Stimulated activated CD4-positive, alpha-beta T cell treated with anti-CD3 and anti-CD28 coated beads, Interleukin-12 subunit alpha, Interleukin-12 subunit beta, amount 100 ng/mL, for 48 hours (primary cell): ENCODE data around the gene LRRFIP1.
"Not testable (repeated sequence)": the region's sequence is repeated elsewhere in the genome, so short reads cannot be mapped to it uniquely, and the experiment has no call there.

ENCODE experiments used
- DNase-seq, 3 donors: peaks; one replicate each; pipeline ENCODE4 v3.0.0-alpha.2; 2020; ENCODE audit warnings: low read depth in 2 of 3, low spot score in 1 of 3

LRRFIP1 gene

DNA sequence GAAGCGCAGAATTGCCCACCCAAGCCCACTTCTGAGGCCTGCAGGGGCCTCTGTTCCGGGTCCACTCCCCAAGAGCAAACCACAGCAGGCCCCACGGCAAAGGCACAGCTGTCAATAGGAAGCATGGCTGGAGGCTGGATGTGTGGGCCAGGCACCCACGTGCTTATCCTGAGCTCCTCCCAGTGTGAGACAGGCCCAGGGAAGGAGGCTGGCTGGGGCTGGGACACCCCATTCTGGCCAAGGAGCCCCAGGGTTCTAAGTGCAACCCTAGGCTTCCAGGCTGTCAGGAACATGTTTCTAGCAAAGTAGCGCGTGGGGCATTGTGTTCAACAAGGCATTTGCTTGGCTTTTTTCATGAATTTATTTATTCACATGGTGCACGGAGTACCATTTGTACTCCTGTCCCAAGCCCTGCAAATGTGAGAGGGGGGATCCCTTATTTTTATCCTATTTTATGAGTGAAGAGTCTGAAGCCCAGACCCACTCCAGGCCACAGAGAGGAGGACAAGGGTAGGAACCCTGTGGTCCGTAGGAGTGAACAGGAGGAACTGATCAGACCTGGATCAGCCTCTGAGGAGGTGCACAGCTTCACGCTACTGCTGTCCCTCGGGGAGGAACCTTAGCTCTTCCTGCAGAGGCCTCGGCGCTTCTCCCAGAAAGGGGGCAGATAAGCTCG lies 30.7 kb upstream of the LRRFIP1 start:
- DNase-seq, result no peak

DNA sequence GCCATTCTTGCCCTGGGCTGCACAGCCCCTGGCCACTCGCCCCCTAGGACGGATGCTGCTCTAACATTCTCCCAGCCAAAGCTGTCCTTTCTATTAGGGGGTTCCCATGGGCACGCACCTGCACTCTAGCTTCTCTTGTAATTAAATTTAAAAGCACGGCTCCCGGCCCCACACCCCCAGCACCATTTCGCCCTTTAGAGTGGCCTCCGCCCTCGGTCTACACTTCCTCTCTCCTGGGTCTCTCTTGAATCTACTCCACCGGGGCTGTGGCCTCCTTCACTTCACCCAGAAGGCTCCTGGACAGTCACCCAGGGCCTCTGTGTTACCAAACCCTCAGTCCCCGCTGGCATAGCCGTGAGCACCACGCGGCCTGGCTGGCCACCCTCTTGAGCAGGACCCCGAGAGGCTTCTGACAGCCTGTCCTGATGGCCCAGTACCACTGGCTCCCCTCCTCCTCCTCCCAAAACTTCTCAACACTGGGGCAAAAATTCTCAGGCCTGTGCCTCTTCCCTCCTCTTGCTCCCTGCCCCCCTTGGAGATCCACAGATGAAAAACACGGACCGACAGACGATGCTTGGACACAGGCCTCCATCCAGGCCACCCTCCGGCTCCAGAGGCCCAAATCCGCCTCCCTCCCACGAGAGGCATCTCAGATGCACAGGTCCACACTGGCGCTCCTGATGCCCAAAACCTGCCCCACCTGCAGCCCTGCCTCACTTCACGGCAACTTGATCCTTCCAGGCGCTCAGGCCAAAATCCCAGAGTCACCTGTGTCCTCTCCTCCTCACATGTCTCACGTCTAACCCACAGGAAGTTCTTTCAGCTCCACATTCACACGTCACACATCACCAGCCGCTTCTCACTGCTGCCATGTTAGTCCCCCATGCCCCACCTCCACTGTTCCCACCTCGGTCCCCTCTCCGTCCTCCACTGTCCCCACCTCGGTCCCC lies 29.9 kb upstream of the LRRFIP1 start:
- DNase-seq, result no peak

DNA sequence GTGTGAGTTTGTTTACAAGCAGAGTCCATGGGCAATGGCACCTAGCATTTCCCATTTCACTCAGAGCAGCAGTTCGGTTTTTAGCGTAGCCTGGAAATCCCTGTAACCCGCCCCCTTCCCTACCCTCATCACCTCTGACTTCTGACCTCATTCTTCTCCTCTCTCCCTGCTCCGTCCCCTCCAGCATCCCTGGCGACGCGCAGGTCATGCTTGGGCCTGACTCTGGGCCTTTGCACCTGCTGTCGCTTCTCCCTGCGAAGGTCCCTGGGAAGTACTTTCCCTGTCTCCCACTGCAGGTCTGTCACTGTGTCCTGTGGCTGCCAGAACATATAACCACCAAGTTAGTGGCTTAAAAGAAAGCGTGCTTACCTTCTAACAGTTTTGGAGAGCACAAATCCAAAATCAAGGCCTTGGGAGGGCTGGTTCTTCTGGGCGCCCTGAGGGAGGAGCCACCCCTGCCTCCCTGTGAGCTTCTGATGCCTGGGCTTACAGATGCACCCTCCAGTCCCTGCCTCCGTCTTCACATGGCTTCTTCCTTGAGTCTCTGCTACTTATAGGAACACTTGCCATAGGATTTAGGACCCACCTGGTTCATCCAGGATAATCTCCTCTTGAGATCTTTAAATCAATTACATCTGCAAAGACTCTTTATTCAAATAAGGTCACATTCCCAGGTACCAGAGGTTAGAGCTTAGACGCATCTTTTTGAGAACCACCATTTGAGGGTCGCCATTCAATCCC lies 28.7 kb upstream of the LRRFIP1 start:
- no peak for DNase-seq

DNA sequence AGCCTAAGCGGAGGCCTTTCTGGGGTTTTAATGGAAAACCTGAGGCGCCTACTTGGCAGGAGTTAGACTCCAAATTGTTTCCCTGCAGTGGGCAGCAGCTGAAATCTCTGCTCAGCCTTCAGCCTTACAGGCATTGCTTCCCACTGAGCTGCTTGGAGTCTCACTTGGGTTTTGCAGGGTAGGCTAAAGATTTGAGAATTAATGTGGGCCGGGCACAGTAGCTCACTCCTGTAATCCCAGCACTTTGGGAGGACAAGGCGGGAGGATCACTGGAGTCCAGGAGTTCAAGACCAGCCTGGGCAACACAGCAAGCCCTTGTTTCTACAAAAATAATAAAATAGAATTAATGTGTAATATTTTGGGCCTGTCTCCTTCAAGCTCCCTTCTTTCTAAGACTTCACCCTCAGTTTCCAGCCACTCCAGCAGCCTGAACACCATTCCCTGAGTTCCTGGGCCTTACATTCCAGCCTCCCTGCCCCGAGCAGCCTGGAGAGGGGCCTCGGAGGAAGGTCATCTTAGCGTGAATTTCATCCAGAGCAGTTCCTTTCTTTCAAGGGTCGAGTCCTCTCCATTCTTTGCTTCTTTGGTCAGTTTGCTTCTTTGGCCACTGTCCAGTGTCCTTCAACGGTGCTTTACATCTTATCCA lies 27.8 kb upstream of the LRRFIP1 start:
- no peak for DNase-seq

DNA sequence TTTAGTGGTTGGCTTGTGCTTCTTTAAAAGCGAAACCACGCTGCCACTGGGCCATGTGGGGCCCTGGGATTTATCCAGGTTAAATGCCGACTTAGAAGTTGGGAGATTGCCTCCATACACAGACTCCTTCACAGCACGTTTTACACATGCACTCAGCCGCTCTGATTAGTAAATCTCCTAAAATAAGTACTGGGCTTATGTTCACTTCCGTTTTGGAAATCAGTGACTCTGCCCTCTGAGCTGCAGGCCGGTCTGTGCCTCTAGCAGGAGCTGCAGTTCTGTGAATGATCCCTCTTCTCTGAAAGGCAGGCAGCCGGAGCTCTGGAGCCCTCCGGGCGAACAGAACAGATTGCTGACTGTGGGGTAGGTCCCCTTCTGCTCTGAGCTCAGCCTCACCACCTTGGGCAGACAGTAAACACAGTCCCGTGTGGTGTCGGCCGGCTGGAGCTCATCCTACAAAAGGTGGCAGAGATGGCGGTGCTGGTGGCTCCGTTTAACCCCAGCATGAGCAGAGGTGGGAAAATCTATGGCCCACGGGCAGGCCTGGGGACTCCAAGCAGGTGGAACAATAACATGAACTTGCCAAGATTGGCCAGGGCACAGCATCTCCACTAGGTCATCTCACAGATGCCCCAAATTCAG lies 27.1 kb upstream of the LRRFIP1 start:
- DNase-seq, result no peak

DNA sequence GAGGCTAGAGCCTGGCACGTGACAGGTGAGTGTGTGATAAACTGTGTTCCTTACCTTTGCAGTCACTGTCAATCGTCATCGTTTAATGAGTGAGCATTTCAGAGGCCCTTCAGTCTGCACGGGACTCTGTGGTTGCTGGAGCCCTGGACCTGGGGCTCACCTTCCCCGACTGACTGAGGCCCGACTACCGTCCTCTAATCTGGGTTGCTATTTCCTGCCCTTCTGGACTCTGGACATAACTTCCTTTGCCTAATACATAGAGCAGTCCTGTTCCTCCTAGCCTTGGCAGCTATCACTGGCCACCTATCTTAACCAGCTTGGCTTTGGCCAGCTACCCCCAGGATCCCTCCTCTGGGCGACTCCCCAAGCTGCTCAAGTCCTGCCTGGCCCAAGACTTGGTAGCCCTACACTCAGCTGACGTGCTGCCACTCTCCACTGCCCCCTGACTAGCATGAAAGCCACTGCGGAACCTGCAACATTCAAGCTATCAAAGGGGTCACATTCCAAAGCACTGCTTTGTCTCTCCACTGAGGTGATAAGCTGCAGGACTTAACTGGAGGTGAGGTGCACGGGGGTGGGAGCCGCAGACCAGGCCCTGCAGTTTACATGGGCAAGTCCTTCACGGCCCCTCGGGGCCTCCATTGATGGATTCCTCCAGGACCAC lies 25.8 kb upstream of the LRRFIP1 start:
- no peak for DNase-seq

DNA sequence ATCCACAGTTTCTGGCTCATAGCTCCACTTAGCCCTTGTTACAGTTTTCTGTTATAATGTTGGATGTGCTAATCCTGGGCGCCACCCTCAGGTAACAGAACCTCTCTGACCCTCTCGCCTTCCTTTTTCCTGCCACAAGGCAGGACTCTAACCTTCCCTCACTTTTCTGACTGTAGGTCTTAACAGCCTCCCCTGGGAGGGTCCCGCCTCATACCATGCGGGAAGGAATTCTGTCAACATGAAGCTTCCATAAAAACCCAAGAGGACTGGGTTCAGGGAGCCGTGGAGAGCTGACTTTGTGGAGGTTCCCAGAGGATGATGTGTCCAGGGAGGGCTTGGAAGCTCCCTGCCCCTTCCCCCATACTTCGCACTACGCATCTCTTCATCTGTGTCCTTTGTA lies 25.0 kb upstream of the LRRFIP1 start:
- no peak for DNase-seq

DNA sequence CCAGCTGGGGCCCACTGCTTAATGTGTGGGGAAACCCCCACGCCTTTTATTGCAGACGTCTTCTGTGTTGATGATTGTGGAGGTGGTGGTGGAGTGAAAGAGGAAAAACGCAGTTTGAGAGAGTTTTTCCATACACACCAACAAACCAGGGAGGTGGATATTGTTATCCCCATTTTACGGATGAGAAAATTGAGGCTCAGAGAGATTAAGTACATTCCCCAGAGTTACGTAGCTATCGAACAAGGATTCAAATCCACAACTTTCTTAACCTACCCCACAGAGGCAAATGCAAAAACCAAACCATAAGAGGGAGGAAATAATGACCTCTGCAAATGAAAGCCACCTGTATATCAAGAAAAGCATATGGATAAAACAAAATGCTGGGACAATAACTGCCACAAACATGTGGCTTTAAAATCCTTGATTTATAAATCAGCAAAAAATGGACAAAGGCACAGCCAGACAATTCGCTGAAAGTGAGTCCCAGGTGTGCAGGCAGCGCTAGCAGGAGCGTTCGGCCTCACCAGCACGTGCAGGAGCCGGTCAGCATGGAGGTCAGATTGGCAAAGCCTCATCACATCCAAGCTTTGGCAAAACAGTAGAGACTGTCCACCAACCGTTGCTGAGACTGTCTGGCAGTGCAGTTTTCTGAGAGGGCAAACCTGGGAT lies 24.2 kb upstream of the LRRFIP1 start:
- DNase-seq, result no peak

DNA sequence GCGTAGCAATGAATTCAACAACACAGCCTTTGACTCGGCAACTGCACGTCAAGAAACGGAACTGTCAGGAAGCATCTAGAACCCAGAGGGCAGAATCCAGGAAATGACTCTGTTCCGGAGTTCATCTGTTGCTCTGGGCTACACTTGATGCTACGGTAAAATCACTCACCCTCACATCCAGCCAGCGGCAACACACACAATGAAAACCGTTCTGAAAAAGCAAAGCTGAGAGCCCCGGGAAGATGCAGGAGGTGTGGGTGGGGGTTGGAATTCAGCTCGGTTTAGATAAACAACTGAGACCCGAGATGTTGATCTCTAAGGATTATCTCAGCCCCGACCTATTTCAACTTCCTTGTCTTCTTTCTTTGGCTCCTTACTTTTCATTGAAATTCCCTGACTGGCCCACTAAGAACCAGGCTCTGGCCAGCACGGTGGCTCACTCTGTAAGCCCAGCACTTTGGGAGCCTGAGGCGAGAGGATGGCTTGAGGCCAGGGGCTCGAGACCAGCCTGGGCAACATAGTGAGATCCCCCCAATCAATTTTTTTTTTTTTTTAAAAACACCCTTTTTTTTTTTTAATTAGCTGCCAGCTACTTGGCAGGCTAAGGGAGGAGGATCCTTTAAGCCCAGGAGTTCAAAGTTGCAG lies 23.5 kb upstream of the LRRFIP1 start:
- DNase-seq, result peak in 2 of 3 donors; percentile 23 to 31

DNA sequence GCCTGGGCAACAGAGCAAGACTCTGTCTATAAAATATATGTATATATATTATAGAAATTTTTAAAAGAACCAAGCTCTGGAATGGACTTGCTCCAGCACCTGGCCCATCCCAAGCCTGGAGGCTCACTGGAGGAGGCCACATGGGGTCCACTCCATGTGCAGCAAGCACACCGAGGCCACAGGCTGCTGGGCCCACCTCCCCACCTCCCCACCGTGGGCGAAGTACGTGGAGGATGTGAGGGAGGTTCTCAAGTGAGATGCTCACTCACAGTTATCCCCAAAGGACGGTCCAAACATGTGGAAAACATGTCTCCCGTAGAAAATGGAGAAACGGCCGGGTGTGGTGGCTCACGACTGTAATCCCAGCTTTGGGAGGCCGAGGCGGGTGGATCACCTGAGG lies 23.0 kb upstream of the LRRFIP1 start:
- DNase-seq, result no peak

DNA sequence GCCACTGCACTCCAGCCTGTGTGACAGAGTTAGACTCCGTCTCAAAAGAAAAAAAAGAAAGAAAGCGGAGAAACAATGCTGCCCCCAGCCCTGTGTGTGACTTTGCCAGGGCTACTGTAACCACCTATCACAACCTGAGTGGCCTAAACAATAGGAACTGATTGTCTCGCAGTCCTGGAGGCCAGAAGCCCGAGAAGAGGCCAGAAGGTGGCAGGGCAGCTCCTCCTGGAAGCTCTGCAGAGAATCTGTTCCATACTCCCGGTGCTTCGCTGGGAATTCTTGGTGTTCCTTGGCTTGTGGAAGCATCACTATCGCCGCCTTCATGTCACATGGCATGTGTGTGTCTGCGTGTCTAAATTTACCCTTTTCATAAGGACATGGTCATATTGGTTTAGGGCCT lies 22.4 kb upstream of the LRRFIP1 start:
- no peak for DNase-seq

DNA sequence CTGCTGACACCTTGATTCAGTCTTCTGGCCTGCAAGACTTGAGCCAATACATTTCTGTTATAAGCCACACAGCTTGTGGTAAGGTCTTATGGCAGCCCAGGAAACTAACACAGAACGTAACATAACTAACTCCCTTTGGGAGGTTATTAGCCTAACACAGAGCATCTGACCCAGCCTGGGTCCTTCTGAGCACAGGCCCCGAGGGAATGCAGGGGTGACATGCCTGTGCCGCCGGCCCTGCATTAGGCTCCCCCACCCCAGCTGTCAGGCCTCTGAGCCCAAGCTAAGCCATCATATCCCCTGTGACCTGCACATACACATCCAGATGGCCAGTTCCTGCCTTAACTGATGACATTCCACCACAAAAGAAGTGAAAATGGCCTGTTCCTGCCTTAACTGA lies 20.9 kb upstream of the LRRFIP1 start:
- DNase-seq, result not testable (repeated sequence)

DNA sequence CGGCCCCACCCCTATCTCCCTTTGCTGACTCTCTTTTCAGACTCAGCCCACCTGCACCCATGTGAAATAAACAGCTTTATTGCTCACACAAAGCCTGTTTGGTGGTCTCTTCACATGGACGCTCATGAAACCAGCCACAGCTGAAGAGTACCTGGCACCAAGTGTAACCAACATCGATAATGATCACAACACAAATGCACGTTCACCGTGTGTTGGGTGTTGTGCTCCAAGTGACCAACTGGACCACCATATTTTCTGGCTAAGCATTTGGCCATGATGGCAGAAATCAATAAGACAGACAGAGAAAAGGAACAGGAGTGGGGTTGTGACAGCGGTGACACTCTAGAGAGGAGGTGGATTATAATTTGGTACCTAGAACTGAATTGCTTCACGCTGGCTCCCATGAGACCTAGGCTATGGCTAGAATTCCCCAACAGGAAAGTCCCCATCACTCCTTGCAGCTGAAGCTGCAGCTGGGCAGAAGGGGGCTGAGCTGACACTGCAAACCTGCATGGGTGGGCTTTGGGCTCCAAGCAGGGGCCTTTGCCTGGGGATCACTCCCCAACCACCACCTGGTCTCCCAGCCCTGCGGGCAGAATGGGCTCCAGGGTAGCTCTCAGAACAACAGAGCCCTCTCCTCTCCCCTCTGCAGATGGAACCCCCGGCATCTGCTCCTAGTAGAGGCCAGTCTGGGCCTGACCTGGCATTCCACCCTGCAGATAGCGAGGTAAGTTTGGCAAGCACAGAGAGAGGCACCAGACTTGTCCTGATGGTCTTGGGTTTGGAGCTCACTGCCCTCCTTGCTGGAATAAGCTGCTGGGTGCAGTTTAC lies 14.6 kb upstream of the LRRFIP1 start:
- no peak for DNase-seq

DNA sequence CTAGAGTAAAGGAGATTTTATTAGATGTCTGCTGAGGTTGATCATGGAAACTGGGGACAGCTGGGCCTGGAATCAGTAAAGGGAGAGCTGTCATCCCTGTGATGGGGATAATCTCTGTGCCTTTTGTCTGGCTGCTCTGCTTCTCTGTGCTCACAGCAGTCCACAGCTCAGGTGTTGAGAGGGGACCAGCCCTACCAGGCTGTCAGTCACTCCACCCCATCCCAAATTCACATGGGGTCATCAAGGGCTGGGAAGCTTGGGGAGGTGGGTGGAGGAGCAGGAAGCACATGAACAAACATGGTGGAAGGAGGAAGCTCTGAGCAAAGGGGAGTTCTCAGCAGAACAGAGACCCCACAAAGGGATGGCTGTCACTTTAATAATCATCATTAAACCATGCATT lies 13.7 kb upstream of the LRRFIP1 start:
- no peak for DNase-seq

DNA sequence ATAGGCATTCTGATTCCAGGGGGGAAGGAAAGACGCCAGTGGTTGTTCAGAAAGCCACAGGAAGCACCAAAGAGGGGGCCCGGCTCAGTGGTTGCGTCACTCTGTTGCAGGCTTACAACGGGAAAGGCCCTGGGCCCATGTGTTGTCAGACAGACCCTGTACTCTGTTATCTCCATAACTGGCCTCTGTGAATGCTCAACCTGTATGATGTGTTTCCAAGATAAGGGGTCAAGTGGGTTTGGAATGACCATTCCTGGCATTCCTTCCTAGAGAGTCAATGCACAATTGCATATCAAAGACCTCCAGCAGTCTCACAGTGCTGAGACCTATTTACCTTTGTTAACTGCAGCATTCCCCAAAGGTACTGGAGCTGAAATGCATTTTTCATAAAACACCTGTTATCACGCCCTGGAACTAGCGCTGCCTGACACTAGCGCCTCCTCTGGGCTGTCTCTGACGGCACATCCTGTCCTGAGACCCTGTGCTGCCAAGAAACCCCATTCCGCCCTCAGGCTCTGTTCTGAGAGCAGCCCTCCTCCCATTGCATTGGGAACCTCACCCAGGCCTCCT lies 13.2 kb upstream of the LRRFIP1 start:
- DNase-seq, result no peak

DNA sequence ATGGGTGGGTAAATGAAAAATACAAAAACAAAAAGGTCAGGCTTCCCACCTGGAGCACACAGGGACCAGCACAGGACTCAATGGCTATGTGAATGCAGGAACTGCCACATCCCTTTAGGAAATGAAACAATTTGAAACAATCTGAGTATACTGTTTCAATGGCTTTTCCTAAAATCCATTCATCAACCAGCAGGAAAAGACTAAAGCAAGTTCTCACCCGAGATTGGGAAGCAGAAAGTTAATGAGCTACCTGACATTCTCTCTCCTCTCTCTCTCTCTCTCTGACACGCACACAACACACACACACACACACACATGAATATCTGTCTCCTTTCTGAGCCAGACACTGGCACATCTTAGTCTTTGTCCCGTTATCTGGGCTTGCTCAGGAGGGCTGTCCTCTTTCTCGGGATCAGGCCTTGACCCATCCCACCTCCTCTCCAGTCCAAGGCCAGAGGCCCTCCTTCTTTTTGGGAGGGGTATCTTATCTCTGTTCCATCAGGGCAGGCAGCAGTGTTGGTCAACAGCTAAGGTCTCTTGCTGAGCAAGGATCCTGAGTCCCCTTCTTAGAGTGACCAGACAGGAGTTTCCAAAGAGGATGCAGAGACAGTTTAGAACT lies 11.6 kb upstream of the LRRFIP1 start:
- no peak for DNase-seq

DNA sequence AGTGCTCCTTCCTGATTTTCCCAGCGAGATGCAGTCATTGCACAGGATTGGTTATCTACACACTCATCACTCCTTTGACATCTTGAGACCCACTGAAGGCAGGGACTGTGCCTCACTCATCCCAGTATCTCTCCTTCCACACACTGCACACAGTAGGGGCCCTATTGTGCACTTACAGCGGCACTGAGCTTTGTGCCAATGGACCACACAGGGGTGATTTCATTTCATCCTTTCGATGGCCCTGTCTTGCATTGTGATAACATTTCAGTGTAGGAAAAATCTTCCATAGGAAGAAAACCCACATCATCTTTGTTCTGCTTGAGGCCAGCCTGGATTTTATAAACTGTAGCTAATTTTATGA lies 11.0 kb upstream of the LRRFIP1 start:
- no peak for DNase-seq
